ENCODE data around the gene ABCC1. TPM values are rescaled to one million over a fixed set of nuclear protein-coding genes. Genes with fewer than 3 reads are reported as not detected.

ABCC1 gene
- total and polyA plus RNA-seq, 2 of the 8 experiments (the other 6 are each of a cell fraction or from before 2014, with no cell fraction given), result 42.6 to 66.8 TPM

GRCh38 chr16:16168431-16168830 lies 219.0 kb downstream of the ABCC1 start:
- Histone ChIP-seq H4K5ac (ENCODE audit: insufficient read length, low read depth, low read length) (no peak overlapping the region), H3K9me3 (ENCODE audit: insufficient read depth in 2 of 2, low read depth in 1 of 2, low read length in 1 of 2) (no peaks in the 10 kb centered on the region), H3K79me1 (ENCODE audit: low read depth, low read length) (no peaks in the 10 kb centered on the region), H3K4me1 (replicated peaks in 1 of 4; ENCODE audit: control insufficient read depth in 3 of 4, insufficient read depth in 4 of 4, low read length in 3 of 4) (no peaks in the 10 kb centered on the region), H3K9ac (replicated peaks in 1 of 4; ENCODE audit: extremely low read depth in 1 of 4, low read depth in 3 of 4, low read length in 3 of 4) (no peak overlapping the region), H3K23ac (ENCODE audit: insufficient read length) (no peak overlapping the region), H2BK120ac (replicated peaks; ENCODE audit: low read depth, low read length) (no peak overlapping the region), H2BK5ac (ENCODE audit: low read depth, low read length) (no peak overlapping the region), H3K4me3 (ENCODE audit: extremely low read depth in 1 of 4, insufficient read depth in 2 of 4, low read depth in 3 of 4, low read length in 4 of 4) (no peak overlapping the region), H3K14ac (ENCODE audit: insufficient read length) (no peak overlapping the region), H3K4me2 (ENCODE audit: insufficient read depth in 1 of 2, low read depth in 2 of 2, low read length in 2 of 2) (no peak overlapping the region), H2BK12ac (ENCODE audit: low read depth, low read length) (no peak overlapping the region), H3K18ac (ENCODE audit: extremely low read depth, low read length) (no peak overlapping the region), H3K27me3 (replicated peaks in 1 of 4; ENCODE audit: control insufficient read depth in 3 of 4, extremely low read depth in 1 of 4, insufficient read depth in 3 of 4, low read length in 3 of 4) (no peaks in the 10 kb centered on the region), H2AFZ (ENCODE audit: low read length) (no peak overlapping the region), H3K4ac (replicated peaks; ENCODE audit: insufficient read length, low read depth, low read length) (no peak overlapping the region), H4K20me1 (replicated peaks in 1 of 2; ENCODE audit: control insufficient read depth in 1 of 2, insufficient read depth in 2 of 2, low read length in 2 of 2) (no peaks in the 10 kb centered on the region), H2BK15ac (ENCODE audit: low read length) (no peak overlapping the region), H4K8ac (ENCODE audit: extremely low read depth, insufficient read depth, low read length) (no peak overlapping the region), H3K27ac (ENCODE audit: low read depth, low read length) (no peak overlapping the region), H3K36me3 (ENCODE audit: control insufficient read depth in 2 of 4, insufficient read depth in 4 of 4, low read length in 3 of 4) (no peaks in the 10 kb centered on the region), H3K79me2 (ENCODE audit: control insufficient read depth in 1 of 2, insufficient read depth in 2 of 2, low read length in 2 of 2) (no peaks in the 10 kb centered on the region), H4K91ac (replicated peaks; ENCODE audit: insufficient read length, low read length) (no peak overlapping the region), H2AK5ac (ENCODE audit: low read depth, low read length) (no peak overlapping the region), H3K56ac (replicated peaks; ENCODE audit: insufficient read length, low read depth, low read length) (no peak overlapping the region), H2BK20ac (ENCODE audit: low read length) (no peak overlapping the region), H3K23me2 (ENCODE audit: low read depth, low read length) (peaks cover 9% of the 10 kb centered on the region; the same call in 1 of the 2 replicates)
- FAIRE-seq, result no peak
- no peak for TF ChIP-seq ATF3 (IDR thresholded peaks at IDR 0.05; ENCODE audit: insufficient read depth, low read depth, low read length)
- CTCF ChIA-PET (ENCODE audit: partially characterized antibody), result interaction anchor here (1.0 to 1.2 kb wide), 4 partner anchors 12 to 43 kb away, joined by 3 to 4 read pairs (median 4); no protein-coding TSS in a partner anchor
- POLR2A ChIA-PET (ENCODE audit: partially characterized antibody), result no interaction called here
- 90% methylated on average over 9 of the region's 14 CpGs; no CpG with 5 or more reads in 1 of the 2 experiments for WGBS, 2 experiments (ENCODE audit: extremely low coverage in 1 of 2, insufficient coverage in 1 of 2, insufficient read length in 1 of 2, insufficient replicate concordance in 2 of 2, low coverage in 1 of 2, low lambda C conversion rate in 2 of 2, missing lambda C conversion rate in 1 of 2)
- no peak for DNase-seq (ENCODE audit: low read depth in 1 of 2, low spot score in 2 of 2)
